ENCODE measurements around the gene CDADC1. TPM values are rescaled to one million over a fixed set of nuclear protein-coding genes. Genes with fewer than 3 reads are reported as not detected.

Gene CDADC1
- total RNA-seq = 2.7 and 4.7 TPM in 2 replicates

DNA sequence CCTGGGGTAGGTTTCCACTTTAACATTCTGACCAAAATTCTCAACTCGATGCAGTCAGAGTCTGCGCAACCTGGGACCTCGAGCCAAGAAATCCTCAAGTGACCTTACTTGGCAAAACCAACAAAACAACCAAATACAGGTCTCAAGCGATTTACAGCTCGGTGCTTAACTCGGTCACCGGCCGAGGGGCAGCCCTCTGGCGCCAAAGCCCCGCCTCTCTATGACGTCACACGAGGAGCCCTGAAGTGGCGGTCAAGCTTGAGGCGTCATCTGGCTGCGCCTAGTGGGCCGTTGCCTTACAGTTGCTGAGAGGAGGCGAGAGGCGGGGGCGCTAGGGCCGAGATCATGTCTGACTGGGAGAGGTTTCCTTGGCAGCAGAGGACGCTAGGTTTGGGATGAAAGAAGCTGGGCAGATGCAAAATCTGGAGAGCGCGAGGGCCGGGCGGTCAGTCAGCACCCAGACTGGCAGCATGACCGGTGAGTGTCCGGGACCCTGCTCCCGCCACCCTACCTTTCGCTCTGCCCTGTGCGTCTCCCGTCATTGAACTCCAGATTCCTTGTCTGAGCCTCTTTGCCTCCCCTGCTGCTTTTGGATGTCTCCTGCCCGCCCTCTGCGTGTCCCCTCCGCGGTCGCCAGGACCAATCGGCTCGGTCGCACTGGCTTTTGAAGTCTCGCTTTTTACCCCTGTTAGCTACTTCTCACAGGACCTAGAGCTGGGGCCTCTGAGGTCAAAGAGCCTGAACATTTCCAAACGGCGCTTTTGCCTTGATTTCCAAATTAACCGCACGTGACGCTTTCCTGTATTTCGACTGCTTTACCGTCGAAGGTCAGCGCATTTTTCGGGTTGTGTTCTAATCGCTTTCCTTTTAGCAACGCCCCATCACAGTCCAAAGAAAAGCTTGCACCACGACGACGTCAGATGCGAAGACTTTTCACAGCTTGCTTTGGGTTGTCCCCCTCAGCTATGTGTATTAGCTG, at the start of gene CDADC1:
TSS of gene CDADC1 (plus strand) at position 283 of the 979 bp plus-strand sequence. CDS start at position 396, 113 bp downstream.
- peak; percentile 86 for DNase-seq (ENCODE audit: low read depth, low spot score)

DNA sequence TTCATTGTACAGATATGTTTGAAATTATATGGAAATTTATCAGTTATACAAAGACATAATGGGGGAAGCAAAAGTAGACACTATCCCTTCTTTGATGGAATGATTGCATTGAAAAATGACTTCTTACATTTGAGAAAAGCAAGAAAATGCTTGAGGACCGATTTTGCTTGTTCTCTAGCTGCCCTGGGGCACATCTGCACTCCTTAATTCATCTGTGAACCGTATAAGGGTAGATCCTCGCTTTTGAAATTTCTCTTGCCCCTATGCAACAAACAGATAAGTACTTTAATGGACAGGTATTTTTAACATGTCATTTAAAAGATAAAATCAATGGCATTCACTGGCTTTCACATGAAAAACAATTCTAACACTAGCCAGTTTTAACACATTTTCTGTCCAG, 41.1 kb upstream of the CDADC1 start:
- DNase-seq (ENCODE audit: low read depth, low spot score) = no peak

DNA sequence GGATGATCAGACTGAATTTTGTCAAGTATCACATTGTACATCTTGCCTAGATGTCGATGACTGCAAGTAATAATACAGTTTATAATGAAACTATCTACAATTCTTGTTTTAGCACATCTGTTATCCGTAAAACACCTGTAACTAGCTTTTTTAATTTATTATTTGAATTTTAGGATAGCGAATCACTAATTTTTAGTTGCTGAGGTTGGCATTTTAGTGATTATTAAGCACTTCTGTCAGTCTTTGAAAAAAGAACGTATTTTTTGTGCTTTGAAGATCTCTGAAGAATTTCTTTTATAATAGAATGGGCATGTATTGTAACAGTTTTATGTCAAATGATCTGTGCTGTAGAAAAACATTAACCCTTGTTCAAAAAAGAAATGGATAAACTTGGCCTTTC, 39.1 kb upstream of the CDADC1 start:
- DNase-seq (ENCODE audit: low read depth, low spot score) = no peak

DNA sequence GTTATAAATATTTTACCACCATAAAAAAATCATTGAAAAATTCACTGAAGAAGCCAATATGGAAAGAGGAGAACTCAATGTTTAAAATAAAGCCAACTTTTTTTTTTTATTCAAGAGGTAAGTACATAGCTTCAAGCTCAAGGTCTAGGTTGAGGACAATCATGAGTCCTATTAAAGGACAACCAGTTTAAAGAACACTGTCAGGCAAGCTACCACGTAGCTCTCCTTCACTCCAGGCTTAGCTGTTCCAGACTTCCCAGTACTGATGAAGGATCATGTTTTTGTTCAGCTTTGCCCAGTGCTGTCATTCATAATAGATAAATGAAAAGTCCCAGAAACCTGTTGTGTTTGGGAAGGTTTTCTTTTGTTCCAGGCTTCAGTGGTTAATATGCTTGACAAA, 37.6 kb upstream of the CDADC1 start:
- no peak for DNase-seq (ENCODE audit: low read depth, low spot score)

DNA sequence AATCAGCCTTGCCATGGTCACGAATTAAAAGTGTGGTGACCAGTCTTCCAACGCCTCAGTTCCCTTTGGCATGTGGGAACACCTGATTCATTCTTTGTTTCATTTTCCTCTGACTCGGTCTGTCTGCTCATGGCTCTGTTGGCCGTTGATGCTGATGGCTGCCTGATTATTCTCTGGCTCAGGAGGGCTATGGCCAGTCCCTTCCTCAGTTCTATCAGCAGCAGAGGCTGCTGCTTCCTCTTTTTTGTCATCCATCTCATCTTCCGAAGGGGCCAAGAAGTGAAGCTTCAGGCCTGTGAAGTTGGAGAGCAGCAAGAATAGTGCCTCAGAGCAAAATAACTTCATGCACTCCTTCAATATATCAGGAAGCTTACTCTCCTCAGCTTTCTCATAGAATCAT, 37.1 kb upstream of the CDADC1 start:
- no peak for DNase-seq (ENCODE audit: low read depth, low spot score)

DNA sequence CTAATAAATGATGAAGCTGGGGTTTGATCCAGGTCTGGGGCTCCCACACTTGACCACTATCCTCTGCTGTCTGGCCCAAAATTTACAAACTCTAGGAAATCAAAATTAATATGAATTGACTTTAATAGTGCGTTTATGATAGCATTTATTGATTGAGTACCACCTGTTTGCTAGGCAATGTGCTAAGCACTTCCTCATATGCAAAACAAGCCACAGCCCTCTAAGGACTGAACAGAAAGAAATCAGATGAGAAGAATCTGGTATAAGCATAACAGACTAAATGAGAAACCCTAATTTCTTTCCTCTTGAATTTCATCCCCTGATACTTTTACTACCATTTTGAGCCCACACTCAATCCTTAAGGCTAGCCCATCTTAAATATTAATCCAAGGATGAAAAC, 34.2 kb upstream of the CDADC1 start:
- DNase-seq (ENCODE audit: low read depth, low spot score) = no peak

DNA sequence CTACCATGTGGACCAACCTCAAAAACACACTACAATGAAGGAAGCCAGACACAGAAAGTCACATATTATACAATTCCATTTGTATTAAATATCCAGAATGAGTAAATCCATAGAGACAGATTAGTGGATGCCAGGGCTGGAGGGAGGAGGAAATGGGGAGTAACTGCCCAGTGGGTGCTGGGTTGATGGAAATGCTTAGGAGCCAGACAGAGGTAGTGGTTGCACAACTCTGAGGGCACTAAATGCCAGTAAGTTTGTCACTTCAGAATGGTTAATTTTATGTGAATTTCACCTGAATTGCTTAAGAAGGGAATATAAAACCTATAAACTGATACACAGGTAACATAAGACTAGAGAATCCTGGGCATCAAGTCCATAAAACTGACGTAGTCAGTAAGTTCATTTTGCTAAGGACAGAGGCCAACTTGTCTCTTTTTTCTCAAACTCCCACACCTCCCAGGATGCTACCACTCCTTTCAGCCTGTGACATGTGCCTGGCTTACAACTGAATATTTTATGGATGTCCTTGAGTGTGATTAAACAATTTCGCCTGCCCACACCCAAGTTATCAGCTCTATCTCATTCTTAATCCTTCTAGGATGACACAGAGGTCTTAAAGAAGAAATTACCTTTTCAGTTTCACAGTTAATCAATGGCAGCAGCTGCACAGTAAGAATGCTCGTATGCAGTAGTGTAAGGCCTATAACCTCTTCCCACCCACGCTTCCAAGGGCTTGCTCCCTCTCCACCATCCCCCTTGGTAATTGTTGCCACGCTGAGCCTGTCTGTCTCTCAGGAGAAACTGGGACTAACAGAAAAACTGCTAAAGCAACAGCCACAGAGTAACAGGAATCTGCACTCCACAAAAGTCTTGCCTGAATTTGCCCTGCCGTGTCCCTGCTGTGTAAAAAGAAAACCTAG, 33.5 kb upstream of the CDADC1 start:
- DNase-seq (ENCODE audit: low read depth, low spot score) = no peak

DNA sequence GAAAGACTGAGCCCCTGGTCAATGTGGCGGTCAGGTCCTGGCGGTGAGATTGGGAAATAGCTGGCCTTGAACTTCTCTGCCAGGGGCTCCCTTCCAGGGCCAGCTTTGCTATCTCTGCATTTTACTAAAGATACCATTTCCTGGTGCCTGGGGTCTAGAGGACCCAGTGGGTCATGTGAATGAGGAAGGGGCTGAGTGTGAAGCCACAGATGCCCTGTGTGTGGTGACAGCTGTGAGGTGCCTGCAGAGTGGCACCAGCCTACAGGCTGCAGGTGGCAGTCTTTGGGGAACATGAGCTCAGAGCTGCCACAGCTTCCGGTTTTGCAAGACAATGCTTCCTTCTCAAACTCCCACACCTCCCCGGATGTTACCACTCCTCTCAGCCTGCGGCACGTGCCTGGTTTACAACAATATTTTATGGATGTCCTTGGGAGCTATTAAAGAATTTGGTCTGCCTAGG, 32.8 kb upstream of the CDADC1 start:
- no peak for DNase-seq (ENCODE audit: low read depth, low spot score)

DNA sequence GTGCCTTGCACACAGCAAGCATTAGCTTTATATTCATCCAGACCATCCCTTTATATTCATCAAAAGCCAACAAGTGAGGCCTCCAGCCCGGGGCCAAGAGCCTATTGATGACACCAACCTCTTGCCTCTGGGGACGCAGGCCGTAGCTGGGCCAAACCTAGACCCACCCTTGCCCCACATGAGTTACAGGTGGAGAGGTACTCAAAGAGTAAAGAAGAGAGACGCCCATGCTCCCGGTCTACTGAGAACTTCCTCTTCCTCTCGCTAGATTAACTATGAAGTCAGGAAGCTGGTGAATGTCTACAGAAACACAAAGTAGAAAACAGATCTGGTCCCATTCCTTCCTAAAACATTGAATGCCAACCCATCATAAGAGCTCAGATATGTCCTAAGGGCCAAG, 31.4 kb upstream of the CDADC1 start:
- DNase-seq (ENCODE audit: low read depth, low spot score) = no peak

DNA sequence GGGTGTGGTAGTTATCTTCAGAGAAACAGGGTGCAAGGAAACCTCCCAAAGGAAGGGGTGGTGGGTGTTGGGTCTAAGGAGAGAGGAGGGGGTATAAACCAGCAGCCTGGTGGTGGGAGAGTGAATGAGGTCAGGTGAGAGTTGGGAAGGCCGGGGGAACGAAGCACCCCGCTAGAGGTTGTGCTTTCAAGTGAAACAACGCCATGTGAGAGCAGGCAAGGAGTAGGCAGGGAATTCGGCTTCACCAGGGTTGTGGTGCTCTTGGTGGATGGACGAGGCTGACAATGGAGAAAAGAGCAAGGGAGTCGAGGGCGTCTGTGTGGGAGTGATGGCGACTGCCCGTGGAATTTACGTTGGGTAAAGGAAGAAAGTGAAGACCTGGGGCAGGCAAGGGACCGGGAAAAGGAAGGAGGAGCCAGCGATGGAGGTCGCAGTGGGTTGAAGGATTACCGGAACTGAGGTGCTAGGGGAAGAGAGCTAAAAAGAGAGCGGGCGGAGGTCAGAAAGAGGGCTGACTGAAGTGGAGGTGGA, 29.7 kb upstream of the CDADC1 start:
- DNase-seq (ENCODE audit: low read depth, low spot score) = no peak

DNA sequence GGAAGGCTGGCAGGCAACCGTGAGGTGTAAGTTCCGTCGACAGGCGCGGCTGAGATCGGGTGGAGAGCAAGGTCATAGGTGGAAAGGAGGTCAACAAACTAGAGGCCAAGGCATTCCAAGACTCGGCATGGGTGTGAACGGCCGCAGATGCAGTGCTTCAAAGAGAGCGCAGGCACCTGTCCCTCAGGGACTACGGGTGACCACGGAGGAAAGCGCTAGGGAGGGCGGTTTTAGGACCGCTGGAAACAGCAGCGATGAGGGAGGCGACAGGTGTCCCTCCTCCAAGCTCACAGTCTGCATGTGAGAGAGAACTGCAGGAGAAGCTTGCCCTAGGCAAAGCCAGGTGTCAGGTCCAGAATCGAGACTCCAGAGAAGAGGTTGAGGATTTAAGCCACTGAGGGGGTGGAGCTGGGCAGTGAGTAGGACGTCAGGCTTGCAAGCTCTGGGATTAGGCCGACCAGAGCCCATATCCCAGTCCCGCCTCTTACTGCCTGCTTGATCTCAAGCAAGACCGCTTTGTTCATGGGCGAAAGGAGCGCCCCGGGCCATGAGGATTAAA, 29.2 kb upstream of the CDADC1 start:
- DNase-seq (ENCODE audit: low read depth, low spot score) = no peak

DNA sequence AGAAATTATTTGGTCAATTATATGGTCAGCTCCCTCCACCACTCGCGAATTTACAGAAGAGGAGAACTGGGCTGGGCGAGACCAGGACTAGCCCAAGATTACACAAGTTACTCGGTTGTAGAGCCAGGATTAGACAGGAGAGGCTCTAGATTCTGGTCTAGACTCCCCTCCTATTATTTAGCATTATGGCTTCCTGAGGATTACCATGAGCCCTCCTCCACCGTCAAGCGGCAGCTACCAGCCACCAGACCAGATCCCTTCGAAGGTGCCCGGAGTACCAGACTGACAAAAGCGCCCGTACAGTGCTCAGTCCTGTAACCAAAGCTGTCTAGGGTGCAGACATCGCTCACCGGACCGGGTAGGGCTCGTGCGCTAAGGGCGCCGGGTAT, 28.1 kb upstream of the CDADC1 start:
- DNase-seq (ENCODE audit: low read depth, low spot score) = no peak

DNA sequence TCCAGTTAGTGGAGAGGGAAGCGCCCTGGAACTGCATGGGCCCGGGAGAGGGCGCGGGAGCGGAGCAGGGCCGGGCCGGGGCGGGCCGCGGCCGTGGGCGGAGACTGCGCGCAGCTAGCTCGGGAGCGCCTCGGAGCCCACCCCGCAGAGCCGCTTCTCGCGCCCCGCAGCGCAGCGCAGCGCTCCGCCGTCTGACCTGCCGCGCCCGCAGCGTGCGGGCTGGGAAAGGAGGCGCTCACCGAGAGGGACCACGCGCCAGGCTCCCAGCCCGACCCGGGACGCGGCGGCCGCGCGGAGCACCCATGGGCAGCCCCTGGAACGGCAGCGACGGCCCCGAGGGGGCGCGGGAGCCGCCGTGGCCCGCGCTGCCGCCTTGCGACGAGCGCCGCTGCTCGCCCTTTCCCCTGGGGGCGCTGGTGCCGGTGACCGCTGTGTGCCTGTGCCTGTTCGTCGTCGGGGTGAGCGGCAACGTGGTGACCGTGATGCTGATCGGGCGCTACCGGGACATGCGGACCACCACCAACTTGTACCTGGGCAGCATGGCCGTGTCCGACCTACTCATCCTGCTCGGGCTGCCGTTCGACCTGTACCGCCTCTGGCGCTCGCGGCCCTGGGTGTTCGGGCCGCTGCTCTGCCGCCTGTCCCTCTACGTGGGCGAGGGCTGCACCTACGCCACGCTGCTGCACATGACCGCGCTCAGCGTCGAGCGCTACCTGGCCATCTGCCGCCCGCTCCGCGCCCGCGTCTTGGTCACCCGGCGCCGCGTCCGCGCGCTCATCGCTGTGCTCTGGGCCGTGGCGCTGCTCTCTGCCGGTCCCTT, 27.5 kb upstream of the CDADC1 start, which contains the start of gene MLNR:
TSS of gene MLNR (plus strand) at position 303 of the 820 bp plus-strand sequence. CDS start at position 303, 0 bp downstream.
- no peak for DNase-seq (ENCODE audit: low read depth, low spot score)

DNA sequence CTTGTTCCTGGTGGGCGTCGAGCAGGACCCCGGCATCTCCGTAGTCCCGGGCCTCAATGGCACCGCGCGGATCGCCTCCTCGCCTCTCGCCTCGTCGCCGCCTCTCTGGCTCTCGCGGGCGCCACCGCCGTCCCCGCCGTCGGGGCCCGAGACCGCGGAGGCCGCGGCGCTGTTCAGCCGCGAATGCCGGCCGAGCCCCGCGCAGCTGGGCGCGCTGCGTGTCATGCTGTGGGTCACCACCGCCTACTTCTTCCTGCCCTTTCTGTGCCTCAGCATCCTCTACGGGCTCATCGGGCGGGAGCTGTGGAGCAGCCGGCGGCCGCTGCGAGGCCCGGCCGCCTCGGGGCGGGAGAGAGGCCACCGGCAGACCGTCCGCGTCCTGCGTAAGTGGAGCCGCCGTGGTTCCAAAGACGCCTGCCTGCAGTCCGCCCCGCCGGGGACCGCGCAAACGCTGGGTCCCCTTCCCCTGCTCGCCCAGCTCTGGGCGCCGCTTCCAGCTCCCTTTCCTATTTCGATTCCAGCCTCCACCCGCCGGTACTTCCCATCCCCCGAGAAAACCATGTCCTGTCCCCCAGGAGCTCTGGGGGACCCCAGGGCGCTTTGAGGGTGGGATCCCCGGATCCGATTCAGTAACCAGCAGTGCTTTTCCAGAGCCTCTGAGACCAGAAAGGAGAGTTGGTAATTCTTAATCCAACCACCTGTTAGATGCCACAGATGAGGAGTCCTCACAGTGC, 26.7 kb upstream of the CDADC1 start:
- DNase-seq (ENCODE audit: low read depth, low spot score) = no peak

DNA sequence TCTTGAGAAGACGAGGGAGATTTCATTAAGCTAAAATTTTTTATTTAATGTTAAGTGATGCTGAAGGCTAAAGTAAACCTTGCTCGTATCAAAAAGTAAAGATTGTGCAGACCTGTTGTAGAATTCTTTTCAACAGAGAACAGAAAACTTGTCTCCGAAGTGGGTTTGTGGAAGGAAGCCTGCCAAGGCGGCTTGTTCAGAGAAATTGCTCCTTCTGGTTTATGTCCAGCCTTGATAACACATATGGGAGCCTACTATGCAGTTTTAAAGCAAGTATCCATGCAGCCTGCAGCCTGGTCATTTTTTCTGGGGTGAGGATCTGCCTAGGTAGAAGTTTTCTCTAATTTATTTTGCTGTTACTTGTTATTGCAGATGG, 26.1 kb upstream of the CDADC1 start:
- no peak for DNase-seq (ENCODE audit: low read depth, low spot score)

DNA sequence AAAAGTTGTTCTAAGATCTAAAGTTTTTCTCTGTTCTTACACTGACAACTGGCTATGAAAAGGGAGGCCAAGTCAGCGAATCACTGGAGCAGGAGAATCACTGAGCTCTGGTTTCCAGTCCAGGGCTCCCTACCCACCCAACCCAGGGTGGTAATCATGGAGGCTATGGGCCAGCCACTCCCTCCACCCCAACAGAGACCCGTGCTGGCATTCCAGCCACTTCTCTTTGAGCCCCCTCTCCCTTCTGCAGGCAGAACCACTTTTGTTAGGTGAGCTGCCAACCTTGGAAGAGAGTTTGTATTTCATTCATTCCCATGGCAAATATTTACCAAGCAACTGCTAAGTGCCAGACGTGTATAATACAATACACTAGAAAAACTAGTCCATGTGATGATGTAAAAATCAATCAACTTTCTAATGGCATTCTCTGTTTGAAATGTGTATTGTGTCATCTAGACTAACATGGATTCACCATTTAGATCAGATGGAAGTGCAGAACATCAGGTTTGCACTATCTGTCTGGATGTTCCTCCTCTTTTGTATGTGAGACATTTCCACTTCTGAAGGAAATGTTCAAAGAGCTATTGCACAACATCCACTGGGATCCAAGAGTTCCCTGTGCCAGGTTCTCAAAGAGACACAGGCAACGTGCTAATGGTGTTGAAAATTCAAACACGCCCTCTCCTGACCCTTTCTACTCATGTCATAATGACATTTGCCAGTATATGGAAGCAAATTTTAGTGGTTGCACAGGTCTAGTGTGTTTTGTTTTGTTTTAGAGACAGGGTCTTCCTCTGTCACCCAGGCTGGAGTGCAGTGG, 22.3 kb upstream of the CDADC1 start:
- no peak for DNase-seq (ENCODE audit: low read depth, low spot score)

DNA sequence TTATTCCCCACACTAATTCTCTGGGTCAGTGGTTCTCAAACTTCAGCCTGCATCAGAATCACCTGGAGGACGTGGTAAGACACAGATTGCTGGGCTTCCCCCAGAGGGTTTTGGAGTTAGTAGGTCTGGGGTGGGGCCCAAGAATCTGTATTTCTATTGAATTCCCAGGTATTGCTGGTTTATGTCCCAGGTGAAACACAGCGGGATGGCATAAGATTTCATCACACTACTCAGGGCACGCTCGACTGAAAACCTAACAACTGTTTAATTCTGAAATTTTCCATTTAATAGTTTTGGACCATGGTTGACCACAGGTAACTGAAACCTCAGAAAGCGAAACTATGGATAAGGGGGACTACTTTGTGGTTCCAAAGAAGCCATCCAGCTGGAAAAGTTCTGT, 21.1 kb upstream of the CDADC1 start:
- no peak for DNase-seq (ENCODE audit: low read depth, low spot score)

DNA sequence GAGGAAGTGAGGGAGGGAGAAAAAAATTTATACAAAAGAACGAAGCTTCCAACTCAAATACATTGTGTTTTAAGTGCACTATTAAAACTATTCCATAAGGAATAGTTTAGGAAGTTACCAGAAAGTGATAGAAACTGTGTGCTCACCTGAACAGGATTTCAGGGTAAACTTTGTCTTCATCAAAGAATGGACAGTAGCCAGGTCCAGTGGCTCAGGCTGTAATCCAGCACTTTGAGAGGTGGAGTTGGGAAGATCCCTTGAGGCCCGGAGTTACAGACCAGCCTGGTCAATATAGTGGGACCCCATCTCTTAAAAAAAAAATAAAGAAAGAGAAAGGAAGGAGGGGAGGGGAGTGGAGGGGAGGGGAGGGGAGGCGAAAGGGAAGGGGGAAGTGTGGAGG, 13.0 kb upstream of the CDADC1 start:
- DNase-seq (ENCODE audit: low read depth, low spot score) = no peak

DNA sequence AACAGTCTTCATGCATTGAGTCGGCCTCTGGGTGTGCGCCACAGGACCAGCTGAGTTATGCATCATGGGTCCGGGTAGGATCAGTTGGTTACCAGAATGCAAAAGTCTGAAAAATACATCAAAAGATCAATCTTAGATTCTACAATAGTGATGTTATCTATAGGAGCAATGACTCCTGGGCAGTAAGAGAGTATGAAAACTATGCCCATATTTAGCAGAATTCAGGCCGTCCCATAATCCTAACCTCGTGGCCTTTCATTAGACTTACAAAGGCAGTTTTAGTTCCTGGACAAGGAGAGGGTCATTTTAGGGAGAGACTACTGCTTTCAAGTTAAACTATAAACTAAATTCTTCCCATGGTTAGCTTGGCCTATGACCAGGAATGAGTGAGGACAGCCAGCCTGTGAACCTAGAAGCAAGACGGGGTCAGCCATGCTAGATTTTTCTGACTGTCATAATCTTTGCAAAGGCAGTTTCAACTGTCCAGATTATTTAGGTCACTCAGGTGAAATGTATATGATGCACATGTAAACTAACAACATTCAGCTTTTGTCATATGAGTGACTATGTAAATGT, 11.8 kb upstream of the CDADC1 start:
- no peak for DNase-seq (ENCODE audit: low read depth, low spot score)

All from pulmonary artery endothelial cell (primary cell).